Measurements from ENCODE around the gene IL37.
"Not testable (repeated sequence)": the region's sequence is repeated elsewhere in the genome, so short reads cannot be mapped to it uniquely, and the experiment has no call there.

Gene IL37

GRCh38 chr2:112924821-112925220 lies 13.9 kb downstream of the IL37 start:
- no peaks in the 10 kb centered on the region for H3K27me3 ChIP-seq
- H3K36me3 ChIP-seq = no peaks in the 10 kb centered on the region
- no peak overlapping the region for H3K4me3 ChIP-seq (ENCODE audit: low read depth in 1 of 2, low read length in 1 of 2)
- no peaks in the 10 kb centered on the region for H3K9me3 ChIP-seq
- H3K4me1 ChIP-seq (ENCODE audit: control insufficient read depth in 1 of 2, insufficient read depth in 1 of 2, low read depth in 1 of 2, low read length in 1 of 2) = no peaks in the 10 kb centered on the region
- no peak overlapping the region for H3K27ac ChIP-seq
- TF ChIP-seq CTCF (IDR thresholded peaks at IDR 0.05) = no peak

GRCh38 chr2:112926707-112927106 lies 15.7 kb downstream of the IL37 start:
- no peaks in the 10 kb centered on the region for H3K27me3 ChIP-seq
- H3K4me3 ChIP-seq (ENCODE audit: low read depth in 1 of 2, low read length in 1 of 2) = no peak overlapping the region
- no peaks in the 10 kb centered on the region for H3K36me3 ChIP-seq
- H3K27ac ChIP-seq = no peak overlapping the region
- TF ChIP-seq CTCF (IDR thresholded peaks at IDR 0.05) = no peak
- H3K4me1 ChIP-seq (ENCODE audit: control insufficient read depth in 1 of 2, insufficient read depth in 1 of 2, low read depth in 1 of 2, low read length in 1 of 2) = no peaks in the 10 kb centered on the region
- H3K9me3 ChIP-seq = no peaks in the 10 kb centered on the region

- H3K27me3 ChIP-seq = no peaks in the 10 kb centered on the region
- H3K27ac ChIP-seq = no peak overlapping the region
- H3K4me3 ChIP-seq (ENCODE audit: low read depth in 1 of 2, low read length in 1 of 2) = no peak overlapping the region
- TF ChIP-seq CTCF (IDR thresholded peaks at IDR 0.05) = no peak
- H3K4me1 ChIP-seq (ENCODE audit: control insufficient read depth in 1 of 2, insufficient read depth in 1 of 2, low read depth in 1 of 2, low read length in 1 of 2) = no peaks in the 10 kb centered on the region
- H3K9me3 ChIP-seq = no peaks in the 10 kb centered on the region
- H3K36me3 ChIP-seq = no peaks in the 10 kb centered on the region
Observed at GRCh38 chr2:112927745-112928144, 16.8 kb downstream of the IL37 start.

GRCh38 chr2:112933261-112933660 lies 22.3 kb downstream of the IL37 start:
- no peaks in the 10 kb centered on the region for H3K27me3 ChIP-seq
- H3K9me3 ChIP-seq = no peaks in the 10 kb centered on the region
- no peak overlapping the region for H3K4me3 ChIP-seq (ENCODE audit: low read depth in 1 of 2, low read length in 1 of 2)
- H3K27ac ChIP-seq = no peak overlapping the region
- no peaks in the 10 kb centered on the region for H3K36me3 ChIP-seq
- no peaks in the 10 kb centered on the region for H3K4me1 ChIP-seq (ENCODE audit: control insufficient read depth in 1 of 2, insufficient read depth in 1 of 2, low read depth in 1 of 2, low read length in 1 of 2)
- TF ChIP-seq CTCF (IDR thresholded peaks at IDR 0.05) = no peak

GRCh38 chr2:112934117-112934516 lies 23.2 kb downstream of the IL37 start:
- not testable (repeated sequence) for H3K27ac ChIP-seq; H3K27me3 ChIP-seq; H3K4me1 ChIP-seq (ENCODE audit: control insufficient read depth in 1 of 2, insufficient read depth in 1 of 2, low read depth in 1 of 2, low read length in 1 of 2); H3K36me3 ChIP-seq; H3K9me3 ChIP-seq; H3K4me3 ChIP-seq (ENCODE audit: low read depth in 1 of 2, low read length in 1 of 2)

GRCh38 chr2:112936927-112937232 lies 25.9 kb downstream of the IL37 start:
- H3K27ac ChIP-seq = no peak overlapping the region
- H3K36me3 ChIP-seq = no peaks in the 10 kb centered on the region
- no peak overlapping the region for H3K4me3 ChIP-seq (ENCODE audit: low read depth in 1 of 2, low read length in 1 of 2)
- no peaks in the 10 kb centered on the region for H3K9me3 ChIP-seq
- H3K4me1 ChIP-seq (ENCODE audit: control insufficient read depth in 1 of 2, insufficient read depth in 1 of 2, low read depth in 1 of 2, low read length in 1 of 2) = no peaks in the 10 kb centered on the region
- no peaks in the 10 kb centered on the region for H3K27me3 ChIP-seq
- no peak for TF ChIP-seq CTCF (IDR thresholded peaks at IDR 0.05)

Data from neutrophil (primary cell).